Ovary (tissue), 3 donors: ENCODE measurements around the gene GRK6.

Experiments
- CTCF ChIP-seq, 3 donors: fragments of 450-650 bp in 2 of 3; fragments of 200-600 bp in 1 of 3; IDR thresholded peaks; one replicate each; pipeline versions ENCODE4 v1.5.1 to v1.8.0; 2016 to 2022; ENCODE audit warnings: antibody characterized with exemption in 3 of 3, mild to moderate bottlenecking in 1 of 3
- POLR2A ChIP-seq: fragments of 450-650 bp; IDR thresholded peaks from one replicate; pipeline ENCODE4 v1.6.1; 2017; ENCODE audit warnings: antibody characterized with exemption, mild to moderate bottlenecking, moderate library complexity
- donor health status: DM: no; HTN: no; CAD: no.

GRCh38 chr5:177487975-177488374 is 61.5 kb downstream of the GRK6 start:
- TF ChIP-seq CTCF (IDR thresholded peaks at IDR 0.05): no peak
- TF ChIP-seq POLR2A: no peak
